HG03460 (cell line): Measurements from ENCODE around the gene RNF6.

ENCODE experiments used
- ATAC-seq: cut with Tn5 transposase; IDR thresholded peaks from one replicate; pipeline ENCODE4 v1.9.1; 2021; ENCODE audit not compliant: unreplicated experiment

RNF6 gene

GRCh38 chr13:26168237-26168814 lies 53.8 kb downstream of the RNF6 start:
- no peak for ATAC-seq

DNA sequence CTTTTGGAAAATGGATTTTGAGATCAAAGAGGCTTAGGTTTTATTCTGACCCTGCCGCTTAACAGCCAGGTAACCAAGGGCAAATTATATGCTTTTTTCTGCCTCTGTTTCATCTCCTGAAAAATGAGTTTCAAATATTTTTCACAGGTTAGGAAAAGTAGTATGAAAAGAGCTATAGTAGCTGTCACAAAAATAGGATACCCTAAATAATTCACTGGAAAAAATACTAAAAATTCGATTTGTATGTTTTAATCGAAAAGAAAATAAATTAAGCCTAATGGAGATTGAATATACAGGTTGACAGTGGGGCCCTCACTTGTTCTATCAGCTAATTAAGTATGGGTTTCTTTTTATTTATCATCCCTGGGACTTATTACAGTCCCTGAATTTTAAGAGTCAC lies 58.3 kb downstream of the RNF6 start:
- no peak for ATAC-seq
